Measurements from ENCODE around the gene GRIK3.

Gene GRIK3

DNA sequence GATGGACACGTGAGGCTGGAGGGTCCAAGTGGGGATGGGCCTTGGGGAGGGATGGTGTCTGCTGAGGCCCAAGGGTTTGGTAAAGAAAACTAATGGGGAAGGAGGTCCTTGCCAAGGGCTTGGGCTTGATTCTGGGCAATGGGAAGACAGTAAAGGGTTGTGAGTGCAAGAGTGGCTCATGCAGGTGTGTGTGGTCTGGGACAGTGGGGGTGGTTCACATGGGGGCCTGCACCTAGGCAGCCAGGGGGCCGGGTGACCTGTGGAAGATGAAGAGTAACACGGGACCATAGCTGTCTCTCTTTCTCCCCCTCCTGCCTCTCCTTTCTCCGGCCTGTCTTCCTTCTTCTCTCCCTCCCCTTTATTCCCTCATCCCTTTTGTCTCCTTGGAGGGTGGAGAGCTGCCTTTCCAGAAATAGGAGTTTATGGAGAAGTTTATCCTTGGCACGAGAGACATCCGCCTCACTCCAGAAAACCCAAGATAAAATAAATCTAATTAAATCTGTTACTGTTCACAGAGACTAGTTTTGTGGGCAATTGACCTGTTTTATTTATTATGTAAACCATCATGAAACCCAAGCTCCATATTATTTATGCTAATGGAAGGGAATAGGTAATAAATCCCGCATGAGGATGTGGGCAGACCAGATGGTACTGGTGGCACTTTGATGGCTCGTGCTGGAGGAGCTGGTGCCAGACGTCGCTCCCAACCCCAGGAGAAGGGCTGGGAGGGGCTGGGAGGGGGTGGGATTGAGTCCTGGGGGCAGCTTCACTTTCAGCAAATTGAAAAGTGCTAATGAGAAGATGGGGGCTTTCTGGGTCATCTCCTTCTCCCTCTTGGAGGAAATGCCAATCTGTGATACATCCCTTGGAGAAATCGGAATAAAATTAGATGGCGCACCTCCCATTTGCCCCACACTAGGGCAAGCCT, 278.7 kb downstream of the GRIK3 start:
- H3K9me3 ChIP-seq (ENCODE audit: insufficient read depth, low read length) = no peaks in the 10 kb centered on the region
- H4K20me1 ChIP-seq (ENCODE audit: insufficient read depth, low read length) = no peaks in the 10 kb centered on the region
- no peak overlapping the region for H3K27ac ChIP-seq (ENCODE audit: low read length)
- no peak overlapping the region for H3K4me3 ChIP-seq (ENCODE audit: low read length)
- no peaks in the 10 kb centered on the region for H3K27me3 ChIP-seq (ENCODE audit: low read depth, low read length)
- H3K4me1 ChIP-seq (ENCODE audit: low read length) = peaks cover 29% of the 10 kb centered on the region
- no peaks in the 10 kb centered on the region for H3K36me3 ChIP-seq (replicated peaks; ENCODE audit: low read depth, low read length)
- no peak overlapping the region for H3K9ac ChIP-seq (ENCODE audit: low read length)
- no peak overlapping the region for H2AFZ ChIP-seq (ENCODE audit: low read depth, low read length)
- no peak overlapping the region for H3K4me2 ChIP-seq (ENCODE audit: low read length)
- H3K79me2 ChIP-seq (ENCODE audit: low read length) = no peaks in the 10 kb centered on the region
- TF ChIP-seq EZH2phosphoT487 (IDR thresholded peaks at IDR 0.05; ENCODE audit: low read depth) = no peak
- TF ChIP-seq, protein P1, sequence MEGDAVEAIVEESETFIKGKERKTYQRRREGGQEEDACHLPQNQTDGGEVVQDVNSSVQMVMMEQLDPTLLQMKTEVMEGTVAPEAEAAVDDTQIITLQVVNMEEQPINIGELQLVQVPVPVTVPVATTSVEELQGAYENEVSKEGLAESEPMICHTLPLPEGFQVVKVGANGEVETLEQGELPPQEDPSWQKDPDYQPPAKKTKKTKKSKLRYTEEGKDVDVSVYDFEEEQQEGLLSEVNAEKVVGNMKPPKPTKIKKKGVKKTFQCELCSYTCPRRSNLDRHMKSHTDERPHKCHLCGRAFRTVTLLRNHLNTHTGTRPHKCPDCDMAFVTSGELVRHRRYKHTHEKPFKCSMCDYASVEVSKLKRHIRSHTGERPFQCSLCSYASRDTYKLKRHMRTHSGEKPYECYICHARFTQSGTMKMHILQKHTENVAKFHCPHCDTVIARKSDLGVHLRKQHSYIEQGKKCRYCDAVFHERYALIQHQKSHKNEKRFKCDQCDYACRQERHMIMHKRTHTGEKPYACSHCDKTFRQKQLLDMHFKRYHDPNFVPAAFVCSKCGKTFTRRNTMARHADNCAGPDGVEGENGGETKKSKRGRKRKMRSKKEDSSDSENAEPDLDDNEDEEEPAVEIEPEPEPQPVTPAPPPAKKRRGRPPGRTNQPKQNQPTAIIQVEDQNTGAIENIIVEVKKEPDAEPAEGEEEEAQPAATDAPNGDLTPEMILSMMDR (IDR thresholded peaks at IDR 0.05; ENCODE audit: low read depth, low read length) = no peak

DNA sequence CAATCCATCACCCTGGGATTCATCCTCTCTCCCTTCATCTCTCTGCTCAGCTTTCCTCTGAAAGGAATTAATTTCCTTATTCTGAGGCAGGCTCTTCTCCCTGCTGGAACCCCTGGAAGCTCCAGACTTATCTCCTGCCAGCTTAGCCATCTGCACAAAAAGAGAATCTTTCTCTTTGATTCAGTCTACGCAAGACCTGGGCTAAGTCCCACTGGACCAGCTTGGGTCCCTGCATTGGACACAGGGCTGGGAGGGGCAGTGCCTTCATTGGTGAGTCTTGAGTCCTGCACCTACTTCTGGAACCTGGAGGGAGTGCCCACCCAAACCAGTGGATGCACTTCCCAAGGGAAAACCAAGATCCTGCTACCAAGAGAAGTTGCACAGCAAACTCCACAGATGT, 279.9 kb downstream of the GRIK3 start:
- Histone ChIP-seq H4K20me1 (ENCODE audit: insufficient read depth, low read length) (no peaks in the 10 kb centered on the region), H3K4me3 (ENCODE audit: low read length) (no peak overlapping the region)
- TF ChIP-seq EZH2phosphoT487 (IDR thresholded peaks at IDR 0.05; ENCODE audit: low read depth) = no peak

DNA sequence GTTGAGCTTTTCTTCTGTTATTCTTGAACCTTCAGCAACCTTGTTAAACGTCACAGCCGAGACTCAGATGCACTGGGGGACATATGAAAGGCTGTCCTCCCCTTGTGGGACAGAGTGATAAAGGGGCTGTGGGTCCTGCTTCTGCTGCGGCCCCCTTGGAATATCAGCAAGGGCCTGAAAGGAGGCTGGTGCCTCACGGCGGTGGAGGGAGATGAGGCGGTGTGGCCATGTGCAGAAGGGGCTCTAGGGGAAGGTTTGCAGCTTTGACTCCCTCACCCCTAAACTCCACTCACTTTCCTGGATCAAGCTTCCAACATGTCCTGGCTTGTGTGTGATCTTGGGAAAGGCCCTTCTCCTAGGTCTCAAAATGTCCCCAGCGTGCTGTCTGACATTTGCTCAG, 280.9 kb downstream of the GRIK3 start:
- no peak overlapping the region for H3K27ac ChIP-seq (ENCODE audit: low read length)

More for the DNA sequence above, 279.9 kb downstream of the GRIK3 start:
- Histone ChIP-seq H3K4me2 (ENCODE audit: low read length) (no peak overlapping the region), H3K4me1 (ENCODE audit: low read length) (peaks cover 29% of the 10 kb centered on the region), H3K9ac (ENCODE audit: low read length) (no peak overlapping the region), H3K36me3 (replicated peaks; ENCODE audit: low read depth, low read length) (no peaks in the 10 kb centered on the region), H2AFZ (ENCODE audit: low read depth, low read length) (no peak overlapping the region), H3K79me2 (ENCODE audit: low read length) (no peaks in the 10 kb centered on the region), H3K27me3 (ENCODE audit: low read depth, low read length) (no peaks in the 10 kb centered on the region), H3K27ac (ENCODE audit: low read length) (no peak overlapping the region), H3K9me3 (ENCODE audit: insufficient read depth, low read length) (no peaks in the 10 kb centered on the region)

DNA sequence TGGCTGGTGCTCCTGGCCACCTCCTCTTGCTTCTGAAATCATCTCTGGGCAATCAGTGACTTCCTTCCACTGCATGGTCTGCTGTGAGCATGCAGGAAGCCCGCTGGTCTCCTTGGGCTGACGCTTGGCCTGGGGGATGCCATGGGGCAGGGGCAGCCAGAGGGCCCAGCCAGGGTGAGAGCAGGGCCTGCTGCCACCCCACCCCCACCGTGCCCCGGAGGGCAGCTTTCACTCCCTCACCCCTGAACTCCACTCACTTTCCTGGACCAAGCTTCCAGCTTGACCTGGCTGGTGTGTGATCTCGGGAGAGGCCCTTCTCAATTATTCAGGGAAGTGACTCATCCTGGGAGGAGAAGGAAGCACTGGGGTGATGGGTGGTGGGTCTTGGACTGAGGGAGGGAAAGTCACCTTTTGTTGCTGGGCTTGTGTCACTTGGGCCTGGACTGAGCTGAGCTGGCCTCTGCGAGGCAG, 281.4 kb downstream of the GRIK3 start:
- H3K79me2 ChIP-seq (ENCODE audit: low read length) = no peaks in the 10 kb centered on the region
- peaks cover 8% of the 10 kb centered on the region; the same call in 1 of the 2 replicates for H3K27me3 ChIP-seq (ENCODE audit: low read depth, low read length)
- no peak overlapping the region for H2AFZ ChIP-seq (ENCODE audit: low read depth, low read length)
- H3K36me3 ChIP-seq (replicated peaks; ENCODE audit: low read depth, low read length) = no peaks in the 10 kb centered on the region
- H3K4me2 ChIP-seq (ENCODE audit: low read length) = peak overlapping the region; percentile 50
- no peaks in the 10 kb centered on the region for H4K20me1 ChIP-seq (ENCODE audit: insufficient read depth, low read length)
- TF ChIP-seq, protein P1 (IDR thresholded peaks at IDR 0.05; ENCODE audit: low read depth, low read length) = no peak
- TF ChIP-seq EZH2phosphoT487 (IDR thresholded peaks at IDR 0.05; ENCODE audit: low read depth) = no peak
- no peak overlapping the region for H3K27ac ChIP-seq (ENCODE audit: low read length)
- H3K4me3 ChIP-seq (ENCODE audit: low read length) = no peak overlapping the region; the same call in 1 of the 2 replicates
- H3K9ac ChIP-seq (ENCODE audit: low read length) = no peak overlapping the region
- H3K4me1 ChIP-seq (ENCODE audit: low read length) = peaks cover 29% of the 10 kb centered on the region
- H3K9me3 ChIP-seq (ENCODE audit: insufficient read depth, low read length) = no peaks in the 10 kb centered on the region

More for the DNA sequence above, 280.9 kb downstream of the GRIK3 start:
- Histone ChIP-seq H3K4me2 (ENCODE audit: low read length) (peak overlapping the region; percentile 50; the same call in 1 of the 2 replicates), H3K4me3 (ENCODE audit: low read length) (no peak overlapping the region), H3K9me3 (ENCODE audit: insufficient read depth, low read length) (no peaks in the 10 kb centered on the region), H3K27me3 (ENCODE audit: low read depth, low read length) (0 out of 2 replicates have a peak, but pooled peaks cover 3% of the 10 kb centered on the region), H3K9ac (ENCODE audit: low read length) (no peak overlapping the region), H4K20me1 (ENCODE audit: insufficient read depth, low read length) (no peaks in the 10 kb centered on the region), H3K36me3 (replicated peaks; ENCODE audit: low read depth, low read length) (no peaks in the 10 kb centered on the region), H2AFZ (ENCODE audit: low read depth, low read length) (no peak overlapping the region), H3K79me2 (ENCODE audit: low read length) (no peaks in the 10 kb centered on the region), H3K4me1 (ENCODE audit: low read length) (peaks cover 29% of the 10 kb centered on the region)
- TF ChIP-seq, protein P1 (IDR thresholded peaks at IDR 0.05; ENCODE audit: low read depth, low read length) = no peak
- no peak for TF ChIP-seq EZH2phosphoT487 (IDR thresholded peaks at IDR 0.05; ENCODE audit: low read depth)
